A549 treated with DMSO at 1 μM for 4 hours (cell line): ENCODE measurements around the gene SCYL1. TPM values are rescaled to one million over a fixed set of nuclear protein-coding genes. Genes with fewer than 3 reads are reported as not detected.

ENCODE experiments used
- total RNA-seq: library from RNA; stranded (reverse); fragments of 200-300 nt; extraction: Qiagen RNA extraction; gene quantifications from 5 replicates; pipeline ENCODE4 v1.2.3, GENCODE V29; 2022; ENCODE audit warnings: low read depth

SCYL1 gene
- total RNA-seq: 47.1 to 63.4 TPM (median 58.1 TPM) in 5 replicates

GRCh38 chr11:65524741-65525545 is at the start of gene SCYL1:
SCYL1 (plus strand) TSS chr11:65525083; CDS start chr11:65525154, 71 bp downstream.

GRCh38 chr11:65498977-65499712 is 25.7 kb upstream of the SCYL1 start, which contains the start of gene MALAT1:
MALAT1 (plus strand) TSS chr11:65499045.

DNA sequence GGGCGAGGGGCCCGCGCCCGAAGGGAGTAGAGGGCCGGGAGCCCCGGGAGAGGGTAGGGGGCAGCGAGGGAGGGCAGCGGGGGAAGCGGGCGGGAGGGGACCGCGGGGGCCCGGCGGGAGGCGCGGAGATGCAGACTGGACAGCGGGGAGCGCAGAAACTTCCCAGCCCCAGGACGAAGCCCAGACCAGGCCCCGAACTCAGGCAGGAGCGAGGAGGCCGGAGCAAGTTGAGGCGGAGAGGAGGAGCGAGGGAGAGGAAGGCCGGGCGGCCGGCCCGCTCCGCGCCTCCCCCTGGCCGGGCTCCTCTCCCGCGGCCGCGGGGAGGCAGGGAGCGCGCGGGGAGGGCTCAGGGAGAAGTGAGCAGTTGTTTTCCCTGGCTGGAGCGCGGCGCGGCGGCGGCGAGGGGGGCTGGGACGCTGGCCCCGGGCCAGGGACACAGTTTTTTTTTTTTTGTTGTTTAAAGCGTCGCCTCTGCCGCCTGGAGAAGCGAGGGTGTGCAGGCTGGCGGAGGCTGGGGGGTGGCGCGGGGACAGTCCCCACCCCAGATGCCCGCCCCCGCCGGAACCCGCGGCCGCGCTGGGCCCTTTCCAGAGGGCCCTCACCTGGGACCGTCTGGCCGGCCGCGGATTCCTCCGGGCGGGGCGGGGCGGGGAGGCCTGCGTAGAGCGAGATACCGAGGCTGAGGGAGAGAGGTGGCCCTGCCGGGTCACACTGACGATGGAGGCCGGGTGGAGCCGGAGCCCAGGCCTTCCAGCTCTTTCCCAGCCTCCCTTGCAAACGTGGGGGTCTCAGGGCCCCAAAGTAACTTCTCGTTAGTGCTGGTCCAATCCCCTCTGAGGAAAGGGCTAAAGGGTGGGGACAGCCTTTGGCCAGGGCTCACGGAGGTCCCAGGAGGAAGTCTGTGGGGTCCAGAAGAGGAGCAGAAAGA is 33.4 kb downstream of the SCYL1 start, which contains the start of gene LTBP3:
LTBP3 (minus strand) TSS at position 358 of the 928 bp plus-strand sequence. CDS start 400 bp downstream, outside the sequence.

DNA sequence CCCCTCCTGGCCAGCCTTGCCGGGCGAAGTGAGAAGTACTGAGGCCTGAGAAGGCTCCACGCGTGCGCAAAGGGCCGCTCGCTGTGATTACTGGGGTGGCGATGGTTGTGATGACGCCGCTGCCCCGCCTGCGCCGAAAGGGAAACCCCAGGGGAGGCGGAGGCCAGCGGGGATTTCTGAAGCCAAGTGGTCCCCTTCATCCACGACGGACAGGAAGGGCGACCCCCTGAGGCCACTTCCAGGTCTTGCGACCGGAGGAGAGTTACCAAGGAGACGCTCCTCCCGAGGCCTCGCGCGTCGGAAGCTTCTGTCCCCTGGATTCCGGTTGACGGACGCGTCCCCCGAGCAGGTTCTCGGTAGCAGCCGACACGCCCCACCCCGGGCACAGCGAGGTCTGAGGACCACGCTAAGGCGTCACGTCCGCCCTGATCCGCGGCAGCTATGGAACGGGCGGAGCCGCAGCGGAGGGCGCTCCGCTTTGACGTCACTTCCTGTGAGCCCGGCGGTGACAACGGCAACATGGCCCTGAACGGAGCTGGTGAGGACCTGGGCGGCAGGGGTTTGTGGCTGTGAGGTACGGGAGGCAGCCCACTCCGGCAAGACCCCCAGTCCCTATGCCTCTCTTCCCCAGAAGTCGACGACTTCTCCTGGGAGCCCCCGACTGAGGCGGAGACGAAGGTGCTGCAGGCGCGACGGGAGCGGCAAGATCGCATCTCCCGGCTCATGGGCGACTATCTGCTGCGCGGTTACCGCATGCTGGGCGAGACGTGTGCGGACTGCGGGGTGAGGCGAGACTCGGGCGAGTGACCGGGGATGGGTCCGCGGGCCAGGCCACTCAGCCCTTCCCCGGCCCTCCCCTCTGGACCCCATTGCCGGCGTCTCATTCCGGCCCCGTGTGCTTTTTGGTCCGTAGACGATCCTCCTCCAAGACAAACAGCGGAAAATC is 45.4 kb downstream of the SCYL1 start, which contains the start of gene ZNRD2:
ZNRD2 (plus strand) TSS at position 505 of the 946 bp plus-strand sequence; CDS start at position 520, 15 bp downstream.

GRCh38 chr11:65572356-65573051 is 47.6 kb downstream of the SCYL1 start, which contains the start of gene FAM89B:
FAM89B (plus strand) TSS chr11:65572538; CDS start chr11:65572670, 132 bp downstream.

GRCh38 chr11:65575568-65576231 is 50.8 kb downstream of the SCYL1 start, which contains the start of gene EHBP1L1:
EHBP1L1 (plus strand) TSS chr11:65576053; CDS start chr11:65576303, 250 bp downstream.

Other genes starting within 250 kb of the SCYL1 start
- gene CDC42EP2, start 210.2 kb upstream of the SCYL1 start, total RNA-seq: 14.5 to 16.5 TPM (median 14.8 TPM) in 5 replicates
- 39.6 to 46.0 TPM (median 41.1 TPM) in 5 replicates for gene DPF2, start 191.2 kb upstream of the SCYL1 start, total RNA-seq
- 0.65 to 1.00 TPM (median 0.86 TPM) in 5 replicates for gene TIGD3, start 170.3 kb upstream of the SCYL1 start, total RNA-seq
- gene SLC25A45, start 142.4 kb upstream of the SCYL1 start, total RNA-seq: 10.5 to 12.9 TPM (median 11.5 TPM) in 5 replicates
- 42.5 to 52.5 TPM (median 51.4 TPM) in 5 replicates for gene FRMD8, start 138.4 kb upstream of the SCYL1 start, total RNA-seq
- gene NEAT1, start 102.3 kb upstream of the SCYL1 start, total RNA-seq: 133 to 221 TPM (median 217 TPM) in 5 replicates
- gene MALAT1, start 26.0 kb upstream of the SCYL1 start, total RNA-seq: 47.2 to 76.6 TPM (median 61.1 TPM) in 5 replicates
- 92.6 to 142 TPM (median 111 TPM) in 5 replicates for gene LTBP3, start 33.3 kb downstream of the SCYL1 start, total RNA-seq
- gene ZNRD2, start 45.4 kb downstream of the SCYL1 start, total RNA-seq: 64.8 to 81.6 TPM (median 75.2 TPM) in 5 replicates
- 29.8 to 56.2 TPM (median 48.0 TPM) in 5 replicates for gene FAM89B, start 47.5 kb downstream of the SCYL1 start, total RNA-seq
- gene EHBP1L1, start 51.0 kb downstream of the SCYL1 start, total RNA-seq: 35.8 to 46.9 TPM (median 39.7 TPM) in 5 replicates
- gene KCNK7, start 70.7 kb downstream of the SCYL1 start, total RNA-seq: 0.11 to 2.2 TPM (median 0.31 TPM) in 5 replicates
- 44.1 to 59.2 TPM (median 50.6 TPM) in 5 replicates for gene MAP3K11, start 89.1 kb downstream of the SCYL1 start, total RNA-seq
- gene PCNX3, start 90.7 kb downstream of the SCYL1 start, total RNA-seq: 29.3 to 41.5 TPM (median 36.7 TPM) in 5 replicates
- gene SIPA1, start 113.0 kb downstream of the SCYL1 start, total RNA-seq: 9.7 to 22.5 TPM (median 18.8 TPM) in 5 replicates
- 74.4 to 83.8 TPM (median 81.1 TPM) in 5 replicates for gene RELA, start 137.8 kb downstream of the SCYL1 start, total RNA-seq
- 44.8 to 54.2 TPM (median 47.0 TPM) in 5 replicates for gene KAT5, start 187.2 kb downstream of the SCYL1 start, total RNA-seq
- 23.8 to 48.1 TPM (median 44.1 TPM) in 5 replicates for gene RNASEH2C, start 195.7 kb downstream of the SCYL1 start, total RNA-seq